HG03045 (cell line): Measurements from ENCODE around the gene FAM180B.
A peak's percentile ranks its signal among the peaks of the same experiment; 100 is the strongest.
"Not testable (repeated sequence)": the region's sequence is repeated elsewhere in the genome, so short reads cannot be mapped to it uniquely, and the experiment has no call there.

ENCODE experiments used
- ATAC-seq: cut with Tn5 transposase; IDR thresholded peaks from one replicate; pipeline ENCODE4 v1.9.1; 2021; ENCODE audit warnings: mild to moderate bottlenecking, moderate library complexity; ENCODE audit not compliant: unreplicated experiment

FAM180B gene

DNA sequence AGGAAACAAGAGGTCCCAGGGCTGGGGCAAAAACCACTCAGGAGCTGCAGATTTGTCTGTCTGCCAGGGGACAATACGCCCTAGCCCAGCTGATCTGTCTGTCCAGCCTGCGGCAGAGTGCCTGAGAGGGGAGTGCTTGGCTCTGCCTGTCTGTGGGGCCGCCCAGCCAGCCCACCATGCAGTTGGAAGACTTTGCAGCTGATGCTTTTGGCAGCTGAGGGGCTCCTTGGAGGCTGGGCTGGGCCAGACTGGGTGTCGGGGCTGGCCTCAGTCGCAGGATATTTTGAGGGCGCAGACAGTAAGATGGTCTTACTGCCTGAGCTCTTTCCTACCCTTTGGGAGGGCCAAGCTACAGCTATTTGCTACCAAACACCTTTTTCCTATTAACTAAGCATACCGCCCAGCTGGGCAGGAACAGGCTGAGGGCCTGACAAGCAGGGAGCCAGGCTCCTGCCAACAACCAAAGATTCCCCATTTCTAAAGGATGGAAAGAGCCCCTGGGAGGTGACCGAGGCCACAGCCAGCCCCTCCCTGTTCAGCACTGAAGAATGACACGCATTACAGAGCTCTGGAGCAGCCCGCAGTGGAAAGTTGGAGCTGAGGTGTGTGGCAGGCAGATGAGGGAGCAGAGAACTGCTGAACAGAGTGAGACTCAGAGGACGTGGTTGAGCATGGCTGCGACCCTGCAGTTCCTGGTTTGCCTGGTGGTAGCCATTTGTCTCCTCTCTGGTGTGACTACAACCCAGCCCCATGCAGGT is at the start of gene FAM180B:
Gene FAM180B (plus strand): TSS at position 581 of the 758 bp plus-strand sequence. CDS start 91 bp downstream, at position 672.
- no peak for ATAC-seq

DNA sequence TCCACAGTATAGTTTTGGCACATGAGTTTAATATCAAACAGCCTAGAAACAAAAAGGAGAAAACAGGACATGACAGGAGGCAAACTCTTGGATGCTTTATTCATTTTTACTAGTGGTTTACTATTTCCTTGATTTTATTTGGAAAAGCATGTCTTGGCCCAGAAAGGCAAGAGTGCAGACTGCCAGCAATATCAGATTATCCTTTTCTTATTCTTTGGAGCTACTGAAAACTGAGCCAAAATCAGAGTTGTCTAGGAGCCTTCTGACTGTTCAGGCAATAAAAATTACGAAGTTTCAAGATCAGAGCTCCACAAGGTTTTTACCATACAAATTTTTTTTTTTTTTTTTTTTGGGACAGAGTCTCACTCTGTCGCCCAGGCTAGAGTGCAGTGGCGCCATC is 49.6 kb upstream of the FAM180B start:
- ATAC-seq, result no peak

- ATAC-seq, result no peak
These were observed 47.5 kb upstream of the FAM180B start for GRCh38 chr11:47538741-47539565.

DNA sequence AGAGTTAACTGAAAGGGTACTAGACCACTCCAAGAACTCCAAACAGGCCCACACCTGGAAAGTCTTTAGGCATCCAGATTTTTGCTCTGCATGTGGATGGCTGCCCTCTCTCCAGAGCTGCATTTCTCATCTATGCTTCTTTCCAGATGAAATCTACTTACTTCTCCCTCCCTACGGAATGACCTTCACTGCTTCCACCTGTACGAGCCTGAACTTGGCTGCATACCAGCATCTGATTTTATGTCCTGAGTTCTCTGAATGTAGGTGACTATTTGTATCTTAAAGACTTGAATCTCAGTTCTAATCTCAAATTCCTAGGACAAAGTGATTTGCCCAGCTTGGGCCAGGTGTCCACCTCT is 46.8 kb upstream of the FAM180B start:
- ATAC-seq, result no peak

- ATAC-seq, result no peak
These were observed 45.4 kb upstream of the FAM180B start for GRCh38 chr11:47541070-47541469.

- ATAC-seq, result no peak
These were observed 41.2 kb upstream of the FAM180B start for GRCh38 chr11:47545298-47545697.

DNA sequence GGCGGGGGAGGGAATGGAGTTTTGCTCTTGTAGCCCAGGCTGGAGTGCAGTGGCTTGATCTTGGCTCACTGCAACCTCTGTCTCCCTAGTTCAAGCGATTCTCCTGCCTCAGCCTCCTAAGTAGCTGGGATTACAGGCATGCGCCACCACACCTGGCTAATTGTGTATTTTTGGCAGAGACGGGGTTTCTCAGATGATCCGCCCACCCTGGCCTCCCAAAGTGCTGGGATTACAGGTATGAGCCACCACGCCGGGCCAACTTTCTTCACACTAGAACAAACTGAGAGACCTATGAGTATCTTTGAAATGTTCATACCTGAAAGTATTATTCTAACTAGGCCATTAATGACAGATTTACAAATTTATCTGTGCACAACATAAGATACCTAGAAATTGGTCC is 40.2 kb upstream of the FAM180B start:
- not testable (repeated sequence) for ATAC-seq

- no peak for ATAC-seq
These were observed 36.0 kb upstream of the FAM180B start for GRCh38 chr11:47550288-47551047.

- no peak for ATAC-seq
These were observed 35.4 kb upstream of the FAM180B start for GRCh38 chr11:47551086-47551485.

GRCh38 chr11:47552056-47552565 is 34.4 kb upstream of the FAM180B start:
- ATAC-seq, result peak; percentile 6

DNA sequence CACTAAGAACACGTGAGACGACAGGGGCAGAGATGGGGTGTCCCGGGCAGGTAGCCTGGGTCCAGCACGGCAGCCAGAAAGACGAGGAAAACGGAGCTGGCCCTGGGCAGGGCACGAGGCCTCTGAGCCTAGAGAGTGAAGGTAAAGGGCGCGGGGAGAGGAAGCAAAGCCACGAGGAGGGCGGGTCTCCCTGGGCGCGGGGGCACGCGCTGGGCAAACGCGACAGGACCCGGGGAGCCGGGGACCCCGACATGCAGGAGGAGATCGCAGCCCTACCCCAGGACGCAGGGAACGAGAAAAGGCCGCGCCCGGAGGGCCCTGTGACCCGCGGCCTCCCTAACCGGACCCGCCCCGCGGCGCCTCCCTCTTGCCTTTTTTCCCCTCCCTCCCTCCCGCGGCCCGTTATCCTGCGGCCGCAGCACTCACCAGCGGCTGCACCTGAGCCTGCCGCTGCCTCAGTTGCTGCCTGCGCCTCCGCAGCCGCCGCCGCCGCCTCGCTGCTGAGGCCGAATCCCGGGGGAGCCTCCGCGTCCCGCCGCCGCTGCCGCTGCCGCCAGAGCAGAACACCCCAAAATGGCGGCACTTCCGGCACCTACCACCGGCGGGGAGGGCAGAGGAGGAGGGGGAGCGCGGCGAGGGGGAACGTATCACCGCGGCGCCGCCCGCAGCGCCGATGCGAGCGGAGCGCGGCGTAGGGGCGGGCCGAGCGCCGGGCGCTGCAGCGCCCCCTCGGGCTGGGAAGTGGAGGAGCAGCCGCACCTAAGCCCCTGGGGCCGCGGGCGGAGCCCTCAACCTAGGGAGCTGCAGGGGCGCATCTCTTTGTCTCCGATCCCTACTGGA is 33.7 kb upstream of the FAM180B start, which contains the start of gene CELF1:
Gene CELF1 (minus strand): TSS at position 567 of the 840 bp plus-strand sequence. CDS start 53,609 bp downstream, outside the sequence.
- ATAC-seq, result peak; percentile 92

DNA sequence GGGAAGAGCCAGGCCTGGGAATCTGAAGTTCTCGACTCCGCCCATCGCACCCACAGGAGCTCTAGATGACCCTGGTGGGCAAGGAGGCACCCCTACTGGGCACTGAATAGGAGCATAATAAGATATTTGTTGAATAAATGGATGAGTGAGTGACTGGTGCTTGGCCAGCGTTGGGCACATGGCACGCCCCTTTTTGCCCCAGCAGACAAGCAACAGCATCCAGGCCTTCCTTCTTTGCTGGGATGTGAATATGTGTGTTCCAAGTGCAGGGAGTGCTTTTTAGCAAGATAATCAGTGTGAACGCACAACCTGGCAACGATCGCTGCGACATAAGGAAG is 33.1 kb upstream of the FAM180B start:
- peak; percentile 25 for ATAC-seq

GRCh38 chr11:47557004-47557403 is 29.5 kb upstream of the FAM180B start:
- ATAC-seq, result not testable (repeated sequence)

GRCh38 chr11:47558695-47559094 is 27.8 kb upstream of the FAM180B start:
- ATAC-seq, result no peak

DNA sequence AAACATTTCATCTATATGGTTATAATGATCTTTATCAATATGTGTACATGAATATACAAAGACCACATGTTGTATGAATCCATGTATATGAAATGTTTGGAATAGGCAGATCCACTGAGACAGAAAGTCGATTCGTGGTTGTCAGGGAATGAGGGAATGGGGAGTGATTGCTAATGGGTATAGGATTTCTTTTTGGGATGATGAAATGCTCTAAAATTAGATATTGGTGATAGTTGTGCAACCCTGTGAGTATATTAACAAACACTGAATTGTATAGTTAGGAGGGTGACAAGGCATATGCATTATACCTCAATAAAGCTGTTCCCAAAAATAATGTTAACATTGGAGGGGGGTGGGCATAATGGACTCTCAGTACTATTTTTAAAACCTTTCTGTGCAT is 26.1 kb upstream of the FAM180B start:
- ATAC-seq, result no peak

DNA sequence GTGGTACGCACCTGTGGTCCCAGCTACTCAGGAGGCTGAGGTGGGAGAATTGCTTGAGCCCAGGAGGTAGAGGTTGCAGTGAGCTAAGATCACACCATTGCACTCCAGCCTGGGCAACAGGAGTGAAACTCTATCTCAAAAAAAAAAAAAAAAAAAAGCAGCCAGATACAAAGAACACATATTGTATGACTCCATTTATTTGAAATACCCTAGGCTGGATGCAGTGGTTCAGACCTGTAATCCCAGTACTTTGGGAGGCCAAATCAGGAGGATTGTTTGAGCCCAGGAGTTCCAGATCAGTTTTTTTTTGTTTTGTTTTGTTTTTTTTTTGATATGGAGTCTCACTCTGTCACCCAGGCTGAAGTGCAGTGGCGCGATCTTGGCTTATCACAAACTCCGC is 24.1 kb upstream of the FAM180B start:
- not testable (repeated sequence) for ATAC-seq

DNA sequence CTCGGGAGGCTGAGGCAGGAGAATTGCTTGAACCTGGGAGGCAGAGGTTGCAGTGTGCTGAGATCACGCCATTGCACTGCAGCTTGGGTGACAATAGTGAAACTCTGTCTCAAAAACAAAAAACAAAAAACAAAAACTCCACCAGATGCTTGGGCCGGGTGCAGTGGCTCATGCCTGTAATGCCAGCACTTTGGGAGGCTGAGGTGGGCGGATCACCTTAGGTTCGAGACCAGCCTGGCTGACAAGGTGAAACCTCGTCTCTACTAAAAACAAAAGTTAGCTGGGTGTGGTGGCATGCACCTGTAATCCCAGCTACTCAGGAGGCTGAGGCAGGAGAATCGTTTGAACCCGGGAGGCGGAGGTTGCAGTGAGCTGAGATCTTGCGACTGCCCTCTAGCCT is 22.1 kb upstream of the FAM180B start:
- ATAC-seq, result not testable (repeated sequence)

GRCh38 chr11:47564933-47565339 is 21.5 kb upstream of the FAM180B start:
- ATAC-seq, result no peak

GRCh38 chr11:47565340-47566148 is 20.9 kb upstream of the FAM180B start, which contains the start of gene PTPMT1:
TSS of gene PTPMT1 (plus strand) at chr11:47565599. CDS start at chr11:47565623, 24 bp downstream.
- peak; percentile 84 for ATAC-seq
